AG09319 (cell line): Measurements from ENCODE around the gene HCAR3.
A peak's percentile ranks its signal among the peaks of the same experiment; 100 is the strongest.

Source experiments
- DNase-seq: peaks from one replicate; pipeline ENCODE4 v3.0.0-alpha.2; 2010; ENCODE audit warnings: low read depth; ENCODE audit errors: extremely low read depth
- TF ChIP-seq, protein P1 (sequence below): IDR thresholded peaks from 2 replicates; pipeline ENCODE4 v1.5.1; 2011; ENCODE audit warnings: low read depth, mild to moderate bottlenecking, inconsistent platforms, low read length, moderate library complexity

HCAR3 gene

GRCh38 chr12:122747224-122748135, 30.9 kb upstream of the HCAR3 start:
- TF ChIP-seq, protein P1, sequence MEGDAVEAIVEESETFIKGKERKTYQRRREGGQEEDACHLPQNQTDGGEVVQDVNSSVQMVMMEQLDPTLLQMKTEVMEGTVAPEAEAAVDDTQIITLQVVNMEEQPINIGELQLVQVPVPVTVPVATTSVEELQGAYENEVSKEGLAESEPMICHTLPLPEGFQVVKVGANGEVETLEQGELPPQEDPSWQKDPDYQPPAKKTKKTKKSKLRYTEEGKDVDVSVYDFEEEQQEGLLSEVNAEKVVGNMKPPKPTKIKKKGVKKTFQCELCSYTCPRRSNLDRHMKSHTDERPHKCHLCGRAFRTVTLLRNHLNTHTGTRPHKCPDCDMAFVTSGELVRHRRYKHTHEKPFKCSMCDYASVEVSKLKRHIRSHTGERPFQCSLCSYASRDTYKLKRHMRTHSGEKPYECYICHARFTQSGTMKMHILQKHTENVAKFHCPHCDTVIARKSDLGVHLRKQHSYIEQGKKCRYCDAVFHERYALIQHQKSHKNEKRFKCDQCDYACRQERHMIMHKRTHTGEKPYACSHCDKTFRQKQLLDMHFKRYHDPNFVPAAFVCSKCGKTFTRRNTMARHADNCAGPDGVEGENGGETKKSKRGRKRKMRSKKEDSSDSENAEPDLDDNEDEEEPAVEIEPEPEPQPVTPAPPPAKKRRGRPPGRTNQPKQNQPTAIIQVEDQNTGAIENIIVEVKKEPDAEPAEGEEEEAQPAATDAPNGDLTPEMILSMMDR, result no peak
- DNase-seq, result no peak

- DNase-seq, result no peak
- TF ChIP-seq, protein P1, result no peak
These were observed 27.4 kb upstream of the HCAR3 start for GRCh38 chr12:122743895-122744525.

- TF ChIP-seq, protein P1, result no peak
- DNase-seq, result no peak
These were observed 23.7 kb upstream of the HCAR3 start for GRCh38 chr12:122740351-122740750.

- TF ChIP-seq, protein P1, result no peak
These were observed 22.0 kb upstream of the HCAR3 start for GRCh38 chr12:122738571-122738970.

GRCh38 chr12:122732611-122733010, 16.0 kb upstream of the HCAR3 start:
- TF ChIP-seq, protein P1, result no peak
- no peak for DNase-seq

More at GRCh38 chr12:122738571-122738970, 22.0 kb upstream of the HCAR3 start:
- no peak for DNase-seq

DNA sequence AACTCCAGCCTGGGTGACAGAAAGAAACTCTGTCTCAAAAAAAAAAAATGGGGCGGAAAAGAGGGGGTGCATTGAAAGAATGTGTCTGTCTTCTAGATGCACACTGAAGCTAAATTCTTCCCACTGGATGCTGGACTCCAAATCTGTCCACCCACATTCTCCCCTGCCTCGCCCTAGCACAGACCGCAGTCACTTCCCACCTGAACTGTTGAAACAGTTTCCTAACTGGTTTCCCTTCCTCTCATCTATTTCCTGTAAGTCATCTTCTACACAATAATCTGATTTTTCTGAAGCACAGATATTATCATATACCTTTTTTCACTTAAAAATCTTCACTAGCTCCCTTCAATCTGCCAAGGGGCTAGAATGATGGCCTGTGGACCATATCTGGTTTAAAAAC, 15.6 kb upstream of the HCAR3 start:
- TF ChIP-seq, protein P1, result no peak
- no peak for DNase-seq

- DNase-seq, result no peak
- TF ChIP-seq, protein P1, result peak; percentile 4
These were observed 13.8 kb upstream of the HCAR3 start, which contains the start of gene HCAR1 for GRCh38 chr12:122730215-122731014. HCAR1 (minus strand) TSS chr12:122730844; CDS start chr12:122730339, 505 bp downstream.
